Measurements from ENCODE around the gene NUAK2. TPM values are rescaled to one million over a fixed set of nuclear protein-coding genes. Genes with fewer than 3 reads are reported as not detected.

The NUAK2 gene
- total and polyA plus RNA-seq, 2 of the 4 experiments (the other 2 are of a cell fraction): 7.2 to 17.6 TPM

- POLR2A ChIA-PET (ENCODE audit: unreplicated experiment): no interaction called here
- no peak overlapping the region for H2BK120ac ChIP-seq (ENCODE audit: low read depth, low read length)
- H3K9ac ChIP-seq (ENCODE audit: low read depth, low read length): no peak overlapping the region
- peaks cover 31% of the 10 kb centered on the region for H3K9me1 ChIP-seq (ENCODE audit: insufficient read depth, low read length)
- no peaks in the 10 kb centered on the region for H3K9me3 ChIP-seq (ENCODE audit: control insufficient read depth, insufficient read depth, low read length)
- in situ Hi-C loops (cut with MboI; ENCODE audit: low sequenced_read_pairs) (loop anchor here (5.0 to 25.0 kb wide), 2 partner anchors 283 to 448 kb away; no protein-coding TSS in a partner anchor), dilution Hi-C loops (cut with HindIII; ENCODE audit: low sequenced_read_pairs, unreplicated experiment) (no loop called here), intact Hi-C loops (cut with micrococcal nuclease) (no loop called here)
- CTCF ChIA-PET: interaction anchor here (0.7 to 1.9 kb wide), 4 partner anchors 13 to 270 kb away, joined by 3 to 6 read pairs (median 4); no protein-coding TSS in a partner anchor
- H3K4me1 ChIP-seq (ENCODE audit: control insufficient read depth, insufficient read depth, low read length): peaks cover 26% of the 10 kb centered on the region
- H2AK9ac ChIP-seq (replicated peaks; ENCODE audit: low read depth, low read length, poor library complexity): peak overlapping the region; percentile 15
- H2BK20ac ChIP-seq (ENCODE audit: low read depth, low read length): no peak overlapping the region
- no peak overlapping the region for H4K91ac ChIP-seq (ENCODE audit: insufficient read depth, low read depth, low read length)
- ATAC-seq (ENCODE audit: low read depth): no peak
- no peak overlapping the region for H3K4me3 ChIP-seq (ENCODE audit: insufficient read depth, low read depth, low read length)
- BruUV-seq (replicated peaks): no TSS peak
- H3K14ac ChIP-seq (replicated peaks; ENCODE audit: low read depth, low read length): 0 out of 2 replicates have a peak overlapping the region, but pooled peaks have one; percentile 35
- H2BK15ac ChIP-seq (ENCODE audit: low read depth, low read length): no peak overlapping the region
- no peak overlapping the region for H3K4me2 ChIP-seq (ENCODE audit: low read depth, low read length)
- TF ChIP-seq RCOR1 (IDR thresholded peaks at IDR 0.05; ENCODE audit: insufficient replicate concordance, low read length) (no peak), CEBPB (IDR thresholded peaks at IDR 0.05; ENCODE audit: low read depth, low read length) (no peak), NFE2L2 (IDR thresholded peaks at IDR 0.05; ENCODE audit: low read depth, low read length) (no peak), BHLHE40 (IDR thresholded peaks at IDR 0.05; ENCODE audit: low read depth, low read length) (no peak), MXI1 (IDR thresholded peaks at IDR 0.05; ENCODE audit: borderline replicate concordance, low read depth, low read length) (no peak)
- TF ChIP-seq, protein P1, sequence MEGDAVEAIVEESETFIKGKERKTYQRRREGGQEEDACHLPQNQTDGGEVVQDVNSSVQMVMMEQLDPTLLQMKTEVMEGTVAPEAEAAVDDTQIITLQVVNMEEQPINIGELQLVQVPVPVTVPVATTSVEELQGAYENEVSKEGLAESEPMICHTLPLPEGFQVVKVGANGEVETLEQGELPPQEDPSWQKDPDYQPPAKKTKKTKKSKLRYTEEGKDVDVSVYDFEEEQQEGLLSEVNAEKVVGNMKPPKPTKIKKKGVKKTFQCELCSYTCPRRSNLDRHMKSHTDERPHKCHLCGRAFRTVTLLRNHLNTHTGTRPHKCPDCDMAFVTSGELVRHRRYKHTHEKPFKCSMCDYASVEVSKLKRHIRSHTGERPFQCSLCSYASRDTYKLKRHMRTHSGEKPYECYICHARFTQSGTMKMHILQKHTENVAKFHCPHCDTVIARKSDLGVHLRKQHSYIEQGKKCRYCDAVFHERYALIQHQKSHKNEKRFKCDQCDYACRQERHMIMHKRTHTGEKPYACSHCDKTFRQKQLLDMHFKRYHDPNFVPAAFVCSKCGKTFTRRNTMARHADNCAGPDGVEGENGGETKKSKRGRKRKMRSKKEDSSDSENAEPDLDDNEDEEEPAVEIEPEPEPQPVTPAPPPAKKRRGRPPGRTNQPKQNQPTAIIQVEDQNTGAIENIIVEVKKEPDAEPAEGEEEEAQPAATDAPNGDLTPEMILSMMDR (conservative IDR thresholded peaks at IDR 0.05; ENCODE audit: low read depth, low read length): no peak
- H3K4ac ChIP-seq (ENCODE audit: low read depth, low read length): peak overlapping the region; percentile 10; the same call in 1 of the 2 replicates
- no peak overlapping the region for H3K56ac ChIP-seq (ENCODE audit: extremely low read depth, insufficient read depth, low read length)
- H3K27me3 ChIP-seq (ENCODE audit: control insufficient read depth, insufficient read depth, low read length): no peaks in the 10 kb centered on the region
- H4K20me1 ChIP-seq (ENCODE audit: insufficient read depth, low read length): no peaks in the 10 kb centered on the region
- H3K36me3 ChIP-seq (ENCODE audit: control insufficient read depth, insufficient read depth, low read length): no peaks in the 10 kb centered on the region
- H3K27ac ChIP-seq (ENCODE audit: insufficient read depth, low read length): no peak overlapping the region
- no peak overlapping the region for H3K23ac ChIP-seq (ENCODE audit: low read depth, low read length)
- peaks cover 0 to 20% of the 10 kb centered on the region in 2 experiments; a peak in 2 of 4 replicates for H3K79me1 ChIP-seq (ENCODE audit: low read depth in 1 of 2, low read length in 2 of 2)
- no peak overlapping the region for H4K8ac ChIP-seq (ENCODE audit: low read depth in 2 of 2, low read length in 2 of 2)
- H4K5ac ChIP-seq (ENCODE audit: low read depth, low read length): no peak overlapping the region
- no peak for DNase-seq
- H2AFZ ChIP-seq (replicated peaks; ENCODE audit: low read length, poor library complexity): no peak overlapping the region
- no CpG with 5 or more reads among the region's 1 CpG for WGBS, 2 experiments (ENCODE audit: extremely low coverage in 2 of 2, insufficient read length in 1 of 2)
- no peak overlapping the region for H2BK5ac ChIP-seq (ENCODE audit: low read depth, low read length, poor library complexity, severe bottlenecking)
- H3K18ac ChIP-seq (ENCODE audit: low read depth, low read length): no peak overlapping the region
- H2AK5ac ChIP-seq (ENCODE audit: low read depth, low read length): peak overlapping the region; percentile 73; the same call in 1 of the 2 replicates
Observed at GRCh38 chr1:205259998-205260397, 61.5 kb downstream of the NUAK2 start.
